GM12892 (cell line): ENCODE measurements around the gene RAP1A.

Experiments
- POLR2A ChIP-seq: IDR thresholded peaks from 2 replicates; pipeline ENCODE4 v1.6.1; 2011; ENCODE audit warnings: low read depth, low read length, control low read depth
- POLR2AphosphoS5 ChIP-seq: IDR thresholded peaks from 2 replicates; pipeline ENCODE4 v1.6.1; 2011; ENCODE audit warnings: low read depth, low read length, control low read depth

DNA sequence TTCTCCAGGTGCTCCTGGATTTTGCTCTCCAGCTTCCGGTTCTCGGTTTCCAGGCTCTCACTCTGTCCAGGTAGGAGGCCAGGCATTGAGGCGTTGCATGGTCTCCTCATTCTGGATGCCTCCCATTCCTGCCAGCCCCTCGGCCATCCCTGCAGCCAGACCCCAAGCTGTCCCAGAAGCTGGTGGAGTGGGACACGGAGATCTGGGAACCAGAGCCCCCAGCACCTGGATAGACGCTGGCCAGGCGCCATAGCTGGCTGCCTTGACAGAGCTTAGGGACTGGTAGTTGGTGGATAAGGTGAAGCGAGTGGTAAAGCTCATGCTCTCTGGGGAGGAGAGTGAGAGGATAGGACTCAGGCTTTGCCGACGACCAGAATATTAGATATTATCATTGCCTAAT lies 29.6 kb downstream of the RAP1A start:
- TF ChIP-seq POLR2A = no peak
- no peak for TF ChIP-seq POLR2AphosphoS5
